Fibroblast of lung (primary cell): ENCODE results near the gene FAM114A1. TPM values are rescaled to one million over a fixed set of nuclear protein-coding genes. Genes with fewer than 3 reads are reported as not detected.

ENCODE experiments used
- DNase-seq, 2 donors: peaks; one replicate each; pipeline versions ENCODE4 v3.0.0 to v3.0.0-alpha.2; 2010; ENCODE audit warnings: low read depth in 2 of 2
- H2AFZ ChIP-seq: 2 replicates; pipeline ENCODE4 v1.5.1; 2012; ENCODE audit warnings: low read length, control low read depth, inconsistent platforms
- H3K27ac ChIP-seq: 2 replicates; pipeline ENCODE4 v1.5.1; 2011; ENCODE audit warnings: low read length, control low read depth; ENCODE audit not compliant: insufficient read depth
- H3K27me3 ChIP-seq: 2 replicates; pipeline ENCODE4 v1.5.1; 2011; ENCODE audit warnings: mild to moderate bottlenecking, low read length; ENCODE audit not compliant: control insufficient read depth, insufficient read depth
- H3K36me3 ChIP-seq: 2 replicates; pipeline ENCODE4 v1.5.1; 2011; ENCODE audit warnings: low read length; ENCODE audit not compliant: control insufficient read depth, insufficient read depth
- H3K4me1 ChIP-seq: 2 replicates; pipeline ENCODE4 v1.5.1; 2011; ENCODE audit warnings: low read length; ENCODE audit not compliant: control insufficient read depth, insufficient read depth; ENCODE audit errors: extremely low read depth
- H3K4me2 ChIP-seq: 2 replicates; pipeline ENCODE4 v1.5.1; 2011; ENCODE audit warnings: low read length, control low read depth; ENCODE audit not compliant: insufficient read depth; ENCODE audit errors: extremely low read depth
- H3K4me3 ChIP-seq, 4 experiments: fragments of 200-600 bp in 1 of 4; sonication (generic) in 1 of 4; replicated peaks in 1 of 4; 2 replicates each; pipeline ENCODE4 v1.5.1; 2011 to 2016; ENCODE audit warnings: low read length in 4 of 4, low read depth in 3 of 4, mild to moderate bottlenecking in 3 of 4, control low read depth in 2 of 4, inconsistent platforms in 1 of 4, mixed read lengths in 1 of 4; ENCODE audit not compliant: insufficient read depth in 1 of 4; ENCODE audit errors: control extremely low read depth in 1 of 4
- H3K79me2 ChIP-seq: 2 replicates; pipeline ENCODE4 v1.5.1; 2012; ENCODE audit warnings: mild to moderate bottlenecking, low read length, inconsistent platforms; ENCODE audit not compliant: control insufficient read depth, insufficient read depth
- H3K9ac ChIP-seq: 2 replicates; pipeline ENCODE4 v1.5.1; 2011; ENCODE audit warnings: mild to moderate bottlenecking, low read length, control low read depth; ENCODE audit not compliant: insufficient read depth
- H3K9me3 ChIP-seq: 2 replicates; pipeline ENCODE4 v1.5.1; 2012; ENCODE audit warnings: low read depth, low read length; ENCODE audit not compliant: control insufficient read depth, insufficient read depth
- H4K20me1 ChIP-seq: 2 replicates; pipeline ENCODE4 v1.5.1; 2011; ENCODE audit warnings: low read length; ENCODE audit not compliant: control insufficient read depth, insufficient read depth; ENCODE audit errors: extremely low read depth
- CTCF ChIP-seq, 2 donors: IDR thresholded peaks in 1 of 2; conservative IDR thresholded peaks in 1 of 2; 1 replicate in 1 of 2; 2 replicates in 1 of 2; pipeline ENCODE4 v1.5.1; 2011 to 2012; ENCODE audit warnings: low read length in 2 of 2, control low read depth in 1 of 2, inconsistent platforms in 1 of 2, low read depth in 1 of 2, mild to moderate bottlenecking in 1 of 2
- EZH2 ChIP-seq: IDR thresholded peaks from 2 replicates; pipeline ENCODE4 v1.5.1; 2012; ENCODE audit warnings: low read length, control low read depth, mild to moderate bottlenecking; ENCODE audit errors: missing control alignments
- polyA plus RNA-seq, 2 donors: library from polyadenylated mRNA; depleted of rRNA in 1 of 2; stranded (reverse) in 1 of 2; unstranded in 1 of 2; fragments of >200 nt; gene quantifications; 2 replicates each; pipeline ENCODE4 v1.2.1, GENCODE V29; 2011 to 2012; ENCODE audit warnings: missing spikeins in 1 of 2
- total RNA-seq: library from RNA; depleted of rRNA; stranded (reverse); fragments of >200 nt; gene quantifications from 2 replicates; pipeline ENCODE4 v1.2.1, GENCODE V29; 2014

The FAM114A1 gene
- total and polyA plus RNA-seq, 2 donors (not counting 1 experiment from before 2014, with no cell fraction given), result 296 to 402 TPM

GRCh38 chr4:38846015-38846414 lies 21.6 kb upstream of the FAM114A1 start:
- Histone ChIP-seq H2AFZ (no peak overlapping the region), H3K4me2 (no peak overlapping the region), H3K4me1 (no peaks in the 10 kb centered on the region), H4K20me1 (no peaks in the 10 kb centered on the region), H3K9ac (no peak overlapping the region), H3K27ac (no peak overlapping the region), H3K9me3 (no peaks in the 10 kb centered on the region), H3K79me2 (no peaks in the 10 kb centered on the region), H3K36me3 (no peaks in the 10 kb centered on the region), H3K27me3 (no peaks in the 10 kb centered on the region), H3K4me3 (no peak overlapping the region)
- TF ChIP-seq CTCF (conservative IDR thresholded peaks at IDR 0.05 in 1 of 2, IDR thresholded peaks at IDR 0.05 in 1 of 2; ENCODE audit: low read depth in 1 of 2, low read length in 2 of 2) (no peak), EZH2 (no peak)
- DNase-seq, result no peak

GRCh38 chr4:38855466-38855865 lies 12.1 kb upstream of the FAM114A1 start:
- Histone ChIP-seq H3K4me2 (no peak overlapping the region), H3K4me1 (peaks cover 11% of the 10 kb centered on the region), H3K79me2 (no peaks in the 10 kb centered on the region), H4K20me1 (no peaks in the 10 kb centered on the region), H3K4me3 (no peak overlapping the region), H3K27ac (no peak overlapping the region), H3K9me3 (no peaks in the 10 kb centered on the region), H3K27me3 (no peaks in the 10 kb centered on the region), H2AFZ (no peak overlapping the region), H3K36me3 (no peaks in the 10 kb centered on the region), H3K9ac (no peak overlapping the region)
- no peak for DNase-seq
- no peak for TF ChIP-seq EZH2
- no peak for TF ChIP-seq CTCF (conservative IDR thresholded peaks at IDR 0.05 in 1 of 2, IDR thresholded peaks at IDR 0.05 in 1 of 2; ENCODE audit: low read depth in 1 of 2, low read length in 2 of 2)

- peak overlapping the region; percentile 46 for H3K4me2 ChIP-seq
Measured at GRCh38 chr4:38856046-38856445, 11.6 kb upstream of the FAM114A1 start.

More at GRCh38 chr4:38856046-38856445, 11.6 kb upstream of the FAM114A1 start:
- Histone ChIP-seq H3K27me3 (no peaks in the 10 kb centered on the region), H4K20me1 (no peaks in the 10 kb centered on the region), H3K36me3 (no peaks in the 10 kb centered on the region), H3K4me1 (peaks cover 11% of the 10 kb centered on the region), H2AFZ (peak overlapping the region; percentile 34), H3K27ac (no peak overlapping the region), H3K9me3 (no peaks in the 10 kb centered on the region), H3K9ac (no peak overlapping the region), H3K79me2 (no peaks in the 10 kb centered on the region), H3K4me3 (peak overlapping the region in 2 of 4 experiments; percentile 37 to 50)
- TF ChIP-seq CTCF (conservative IDR thresholded peaks at IDR 0.05 in 1 of 2, IDR thresholded peaks at IDR 0.05 in 1 of 2; ENCODE audit: low read depth in 1 of 2, low read length in 2 of 2), result no peak
- TF ChIP-seq EZH2, result no peak
- DNase-seq, result no peak
